ENCODE data around the gene WIPF1.

Gene WIPF1

DNA sequence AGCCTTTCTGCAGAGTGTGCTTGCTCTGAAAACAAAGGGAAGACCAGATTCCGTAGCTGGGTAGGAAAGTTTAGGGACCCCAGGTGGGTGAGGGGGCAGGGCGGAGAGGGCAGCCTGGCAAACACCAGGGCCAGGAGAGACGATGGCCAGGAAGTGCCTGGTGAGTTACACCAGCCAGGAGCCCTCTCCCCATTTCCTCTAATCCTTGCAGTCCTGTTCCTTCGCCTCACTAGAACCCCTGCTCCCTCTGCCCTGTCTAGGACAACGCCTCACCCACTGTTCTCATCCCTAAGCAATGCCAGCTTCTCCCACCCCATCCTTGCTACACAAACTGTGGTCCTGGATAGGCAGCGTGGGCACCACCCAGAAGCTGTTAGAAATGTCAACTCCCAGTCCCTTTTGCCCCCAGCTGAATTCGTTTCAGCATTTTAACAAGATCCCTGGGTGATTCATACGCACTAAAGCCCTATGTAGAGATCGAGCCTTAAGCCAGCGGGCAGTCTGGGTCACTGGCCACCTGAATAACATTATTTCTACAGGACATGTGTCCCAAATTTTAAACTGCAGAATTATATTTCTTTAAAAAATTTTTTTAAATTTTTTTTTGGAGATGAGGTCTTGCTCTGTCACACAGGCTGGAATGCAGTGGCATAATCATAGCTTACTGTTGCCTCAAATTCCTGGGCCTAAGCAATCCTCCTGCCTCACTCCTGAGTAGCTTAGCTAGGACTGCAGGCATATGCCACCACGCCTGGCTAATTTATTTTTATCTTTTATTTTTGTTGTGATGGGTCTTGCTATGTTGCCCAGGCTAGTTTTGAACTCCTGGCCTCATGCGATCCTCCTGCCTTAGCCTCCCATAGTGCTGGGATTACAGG, 10.9 kb downstream of the WIPF1 start:
- no peak overlapping the region for H3K27ac ChIP-seq (ENCODE audit: low read length)
- no peak overlapping the region for H3K9ac ChIP-seq (ENCODE audit: low read length in 2 of 2)
- no peak overlapping the region for H3K4me3 ChIP-seq (ENCODE audit: low read length in 2 of 2)
- H3K4me1 ChIP-seq (ENCODE audit: control insufficient read depth, insufficient read depth, low read length), result peaks cover 21% of the 10 kb centered on the region
- H3K27me3 ChIP-seq (ENCODE audit: control insufficient read depth in 1 of 2, insufficient read depth in 2 of 2, low read length in 2 of 2), result no peaks in the 10 kb centered on the region
- peaks cover 8 to 12% of the 10 kb centered on the region in 2 donors for H3K36me3 ChIP-seq (ENCODE audit: control insufficient read depth in 2 of 2, insufficient read depth in 2 of 2, low read length in 2 of 2)
- H3K9me3 ChIP-seq (ENCODE audit: control insufficient read depth in 2 of 2, low read length in 2 of 2), result no peaks in the 10 kb centered on the region

DNA sequence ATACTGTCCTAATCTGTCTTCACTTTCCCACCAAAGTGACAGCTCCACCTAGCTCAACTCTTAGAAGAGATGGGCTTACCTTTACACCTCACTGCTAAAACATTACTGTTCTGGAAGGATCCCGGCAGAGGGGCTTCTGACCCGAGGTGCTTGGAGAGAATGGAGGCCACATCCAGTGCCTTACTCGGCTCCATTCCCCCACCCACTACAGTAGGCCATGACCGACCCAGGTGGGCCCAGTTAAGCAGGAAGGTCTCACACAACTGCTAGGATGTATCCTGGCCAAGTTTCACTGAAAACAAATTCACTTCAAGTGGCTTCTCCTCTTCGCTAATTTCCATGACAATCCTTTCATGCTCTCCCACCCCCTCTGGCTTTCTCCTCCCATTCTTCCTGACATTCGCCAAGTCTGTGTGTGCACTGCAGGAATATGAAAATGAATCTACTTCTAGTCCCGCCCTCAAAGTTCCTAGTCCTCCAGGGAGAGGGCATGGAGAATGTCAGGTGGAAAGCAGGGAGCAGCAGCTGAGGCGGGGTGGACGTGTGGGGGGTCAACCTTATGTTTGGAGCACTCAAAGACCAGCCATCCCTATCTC, 11.8 kb downstream of the WIPF1 start:
- Histone ChIP-seq H3K27ac (ENCODE audit: low read length) (no peak overlapping the region), H3K4me3 (ENCODE audit: low read length in 2 of 2) (no peak overlapping the region), H3K9me3 (ENCODE audit: control insufficient read depth in 2 of 2, low read length in 2 of 2) (no peaks in the 10 kb centered on the region), H3K4me1 (ENCODE audit: control insufficient read depth, insufficient read depth, low read length) (peaks cover 21% of the 10 kb centered on the region), H3K9ac (ENCODE audit: low read length in 2 of 2) (no peak overlapping the region), H3K27me3 (ENCODE audit: control insufficient read depth in 1 of 2, insufficient read depth in 2 of 2, low read length in 2 of 2) (no peaks in the 10 kb centered on the region), H3K36me3 (ENCODE audit: control insufficient read depth in 2 of 2, insufficient read depth in 2 of 2, low read length in 2 of 2) (peaks cover 8 to 15% of the 10 kb centered on the region in 2 donors)

DNA sequence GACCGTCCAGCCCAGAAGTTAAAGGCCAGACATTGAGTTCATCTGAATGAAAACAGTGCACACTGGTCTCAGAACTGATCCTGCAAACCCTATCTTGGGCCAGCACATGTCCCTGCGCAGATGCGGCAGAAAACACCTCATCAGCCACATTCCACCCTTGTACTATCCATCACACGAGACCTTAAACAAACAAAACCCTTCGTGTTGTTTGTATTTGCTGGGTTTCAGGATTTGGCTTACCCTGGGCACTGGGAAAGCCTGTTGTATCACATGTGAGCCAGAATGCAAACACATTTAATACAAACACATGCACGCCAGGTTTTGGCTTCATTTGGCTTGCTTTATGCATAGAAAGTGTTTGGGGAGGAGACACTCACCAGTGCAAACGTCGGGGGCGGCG, 12.5 kb downstream of the WIPF1 start:
- Histone ChIP-seq H3K27me3 (ENCODE audit: control insufficient read depth in 1 of 2, insufficient read depth in 2 of 2, low read length in 2 of 2) (no peaks in the 10 kb centered on the region), H3K4me3 (ENCODE audit: low read length in 2 of 2) (no peak overlapping the region), H3K36me3 (ENCODE audit: control insufficient read depth in 2 of 2, insufficient read depth in 2 of 2, low read length in 2 of 2) (peaks cover 8 to 16% of the 10 kb centered on the region in 2 donors), H3K4me1 (ENCODE audit: control insufficient read depth, insufficient read depth, low read length) (peaks cover 19% of the 10 kb centered on the region), H3K27ac (ENCODE audit: low read length) (no peak overlapping the region), H3K9ac (ENCODE audit: low read length in 2 of 2) (no peak overlapping the region), H3K9me3 (ENCODE audit: control insufficient read depth in 2 of 2, low read length in 2 of 2) (no peaks in the 10 kb centered on the region)

DNA sequence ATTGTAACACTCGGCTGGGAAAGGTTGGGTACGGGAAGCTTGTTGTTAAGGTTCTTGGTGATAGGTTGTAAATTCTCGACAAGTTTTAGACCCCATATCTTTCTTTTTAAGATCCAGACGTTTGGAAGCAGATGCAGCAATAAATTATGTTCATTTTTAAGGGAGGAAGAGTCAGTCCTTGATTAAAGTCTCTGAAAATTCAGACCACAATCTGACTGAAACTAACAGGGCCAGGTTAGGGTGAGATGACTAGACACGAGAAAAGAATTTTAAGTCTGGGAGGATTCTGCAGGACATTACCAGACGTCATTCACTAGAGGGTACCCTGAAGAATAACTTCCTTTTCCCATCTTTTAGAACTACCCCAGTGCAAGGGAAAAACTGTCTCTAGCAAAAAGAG, 16.1 kb downstream of the WIPF1 start:
- Histone ChIP-seq H3K4me3 (ENCODE audit: low read length in 2 of 2) (no peak overlapping the region), H3K9me3 (ENCODE audit: control insufficient read depth in 2 of 2, low read length in 2 of 2) (no peaks in the 10 kb centered on the region), H3K36me3 (ENCODE audit: control insufficient read depth in 2 of 2, insufficient read depth in 2 of 2, low read length in 2 of 2) (peaks cover 8 to 21% of the 10 kb centered on the region in 2 donors), H3K27ac (ENCODE audit: low read length) (no peak overlapping the region), H3K27me3 (ENCODE audit: control insufficient read depth in 1 of 2, insufficient read depth in 2 of 2, low read length in 2 of 2) (no peaks in the 10 kb centered on the region), H3K4me1 (ENCODE audit: control insufficient read depth, insufficient read depth, low read length) (peaks cover 8% of the 10 kb centered on the region), H3K9ac (ENCODE audit: low read length in 2 of 2) (no peak overlapping the region)

DNA sequence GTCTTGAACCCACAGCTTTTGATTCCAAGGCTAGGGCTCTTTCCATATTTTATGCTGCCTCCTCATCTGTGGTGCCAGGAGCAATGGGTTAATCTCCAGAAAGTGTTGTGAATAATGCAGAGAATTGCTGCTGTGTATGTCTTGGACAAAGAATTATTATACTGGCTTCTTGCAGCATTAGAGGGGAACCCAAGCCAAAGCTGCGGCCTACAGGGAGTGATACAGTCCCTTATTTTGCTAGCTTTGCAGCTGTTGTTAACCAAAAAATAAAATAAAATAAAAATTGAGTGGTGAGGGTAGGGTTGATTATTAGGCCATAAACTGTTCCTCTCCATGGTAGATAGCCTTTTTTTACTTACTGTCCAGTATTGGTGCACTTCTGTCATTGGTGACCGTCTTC, 16.7 kb downstream of the WIPF1 start:
- peaks cover 8 to 21% of the 10 kb centered on the region in 2 donors for H3K36me3 ChIP-seq (ENCODE audit: control insufficient read depth in 2 of 2, insufficient read depth in 2 of 2, low read length in 2 of 2)

DNA sequence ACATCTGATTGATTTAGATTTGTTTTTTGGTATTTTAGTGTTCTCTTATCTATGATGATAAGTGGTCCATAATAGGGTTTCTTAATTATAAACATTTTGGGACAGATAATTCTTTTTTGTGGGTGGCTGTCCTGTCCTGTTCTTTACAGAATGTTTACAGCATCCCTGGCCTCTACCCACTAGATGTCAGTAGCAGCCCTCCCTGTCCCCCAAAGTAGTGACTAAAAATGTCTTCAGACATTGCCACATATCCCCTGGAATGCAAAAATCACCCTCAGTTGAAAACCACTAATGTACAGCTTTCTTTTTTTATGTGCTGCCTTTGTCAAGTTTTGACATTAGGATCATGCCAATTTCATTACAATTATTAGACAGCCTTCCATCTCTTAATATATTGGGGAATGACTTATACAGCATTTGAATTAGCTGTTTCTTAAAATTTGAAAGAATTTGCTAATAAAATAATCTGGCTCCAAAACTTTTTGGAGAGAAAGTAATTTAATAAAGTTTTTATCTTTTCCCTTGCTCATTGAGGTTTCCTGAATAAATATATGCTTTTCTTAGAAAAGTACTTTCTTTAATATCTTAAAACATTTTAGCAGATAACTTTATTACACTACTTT, 19.5 kb downstream of the WIPF1 start:
- no peak overlapping the region for H3K9ac ChIP-seq (ENCODE audit: low read length in 2 of 2)
- H3K9me3 ChIP-seq (ENCODE audit: control insufficient read depth in 2 of 2, low read length in 2 of 2), result no peaks in the 10 kb centered on the region
- H3K4me1 ChIP-seq (ENCODE audit: control insufficient read depth, insufficient read depth, low read length), result peaks cover 16% of the 10 kb centered on the region
- H3K27ac ChIP-seq (ENCODE audit: low read length), result no peak overlapping the region
- peaks cover 3 to 16% of the 10 kb centered on the region in 2 donors for H3K36me3 ChIP-seq (ENCODE audit: control insufficient read depth in 2 of 2, insufficient read depth in 2 of 2, low read length in 2 of 2)
- H3K4me3 ChIP-seq (ENCODE audit: low read length in 2 of 2), result no peak overlapping the region
- no peaks in the 10 kb centered on the region for H3K27me3 ChIP-seq (ENCODE audit: control insufficient read depth in 1 of 2, insufficient read depth in 2 of 2, low read length in 2 of 2)

More for the DNA sequence above, 16.7 kb downstream of the WIPF1 start:
- no peaks in the 10 kb centered on the region for H3K9me3 ChIP-seq (ENCODE audit: control insufficient read depth in 2 of 2, low read length in 2 of 2)
- no peaks in the 10 kb centered on the region for H3K27me3 ChIP-seq (ENCODE audit: control insufficient read depth in 1 of 2, insufficient read depth in 2 of 2, low read length in 2 of 2)
- H3K27ac ChIP-seq (ENCODE audit: low read length), result no peak overlapping the region
- H3K4me3 ChIP-seq (ENCODE audit: low read length in 2 of 2), result no peak overlapping the region
- H3K4me1 ChIP-seq (ENCODE audit: control insufficient read depth, insufficient read depth, low read length), result peaks cover 6% of the 10 kb centered on the region
- H3K9ac ChIP-seq (ENCODE audit: low read length in 2 of 2), result no peak overlapping the region

DNA sequence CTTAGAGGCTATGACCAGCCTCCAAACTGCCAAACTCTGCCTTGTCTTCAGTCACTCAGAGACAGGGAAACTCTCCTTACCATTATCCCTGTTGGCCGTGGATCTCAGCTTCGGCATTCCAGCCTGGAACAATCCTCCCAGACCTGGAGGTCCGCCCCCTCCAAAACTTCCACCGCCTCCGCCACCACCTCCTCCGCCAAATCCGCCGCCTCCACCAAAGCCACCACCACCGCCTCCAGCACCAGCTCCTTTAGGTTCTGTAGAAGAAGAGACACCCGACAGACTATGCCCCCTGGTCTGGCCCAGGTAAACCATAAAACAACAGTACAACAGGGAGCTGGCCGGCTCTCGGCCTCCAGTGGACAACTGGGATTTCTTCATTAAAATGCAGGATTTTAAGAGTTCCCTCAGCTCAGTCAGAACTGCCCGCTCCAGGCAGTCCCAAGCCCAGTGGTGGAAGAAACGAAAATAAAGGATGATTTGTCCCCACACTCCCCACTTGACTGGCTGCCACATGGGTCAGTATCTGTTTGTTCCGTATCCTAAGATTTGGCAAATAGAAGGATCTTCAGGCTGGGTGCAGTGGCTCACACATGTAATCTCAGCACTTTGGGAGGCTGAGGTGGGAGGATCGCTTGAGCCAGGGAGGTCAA, 22.4 kb downstream of the WIPF1 start:
- no peaks in the 10 kb centered on the region for H3K9me3 ChIP-seq (ENCODE audit: control insufficient read depth in 2 of 2, low read length in 2 of 2)
- no peak overlapping the region for H3K9ac ChIP-seq (ENCODE audit: low read length in 2 of 2)
- peaks cover 11 to 18% of the 10 kb centered on the region in 2 donors for H3K36me3 ChIP-seq (ENCODE audit: control insufficient read depth in 2 of 2, insufficient read depth in 2 of 2, low read length in 2 of 2)
- peaks cover 16% of the 10 kb centered on the region for H3K4me1 ChIP-seq (ENCODE audit: control insufficient read depth, insufficient read depth, low read length)
- no peak overlapping the region for H3K27ac ChIP-seq (ENCODE audit: low read length)
- no peaks in the 10 kb centered on the region for H3K27me3 ChIP-seq (ENCODE audit: control insufficient read depth in 1 of 2, insufficient read depth in 2 of 2, low read length in 2 of 2)
- no peak overlapping the region for H3K4me3 ChIP-seq (ENCODE audit: low read length in 2 of 2)

DNA sequence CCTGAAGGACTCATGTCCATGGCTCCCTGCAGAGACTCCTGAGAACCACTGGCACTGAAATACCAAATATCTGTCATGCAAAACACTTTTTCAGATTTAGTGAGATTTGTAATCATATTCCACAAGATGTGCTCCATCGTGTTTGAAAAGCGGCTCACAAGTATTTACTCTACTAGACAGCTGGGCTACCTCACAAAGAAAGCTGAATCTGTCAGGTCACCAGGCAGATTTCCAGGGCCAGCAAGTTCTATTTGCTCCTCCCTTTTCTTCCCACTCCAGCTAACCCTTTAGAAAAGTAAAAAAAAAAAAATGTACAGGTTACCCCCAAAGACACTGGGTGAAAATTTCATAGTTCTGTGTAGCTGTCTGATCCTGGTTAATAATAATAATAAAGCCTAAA, 22.9 kb downstream of the WIPF1 start:
- H3K27me3 ChIP-seq (ENCODE audit: control insufficient read depth in 1 of 2, insufficient read depth in 2 of 2, low read length in 2 of 2), result no peaks in the 10 kb centered on the region
- H3K9me3 ChIP-seq (ENCODE audit: control insufficient read depth in 2 of 2, low read length in 2 of 2), result no peaks in the 10 kb centered on the region
- H3K36me3 ChIP-seq (ENCODE audit: control insufficient read depth in 2 of 2, insufficient read depth in 2 of 2, low read length in 2 of 2), result peaks cover 11 to 18% of the 10 kb centered on the region in 2 donors
- peaks cover 16% of the 10 kb centered on the region for H3K4me1 ChIP-seq (ENCODE audit: control insufficient read depth, insufficient read depth, low read length)
- no peak overlapping the region for H3K27ac ChIP-seq (ENCODE audit: low read length)
- no peak overlapping the region for H3K4me3 ChIP-seq (ENCODE audit: low read length in 2 of 2)
- H3K9ac ChIP-seq (ENCODE audit: low read length in 2 of 2), result no peak overlapping the region

DNA sequence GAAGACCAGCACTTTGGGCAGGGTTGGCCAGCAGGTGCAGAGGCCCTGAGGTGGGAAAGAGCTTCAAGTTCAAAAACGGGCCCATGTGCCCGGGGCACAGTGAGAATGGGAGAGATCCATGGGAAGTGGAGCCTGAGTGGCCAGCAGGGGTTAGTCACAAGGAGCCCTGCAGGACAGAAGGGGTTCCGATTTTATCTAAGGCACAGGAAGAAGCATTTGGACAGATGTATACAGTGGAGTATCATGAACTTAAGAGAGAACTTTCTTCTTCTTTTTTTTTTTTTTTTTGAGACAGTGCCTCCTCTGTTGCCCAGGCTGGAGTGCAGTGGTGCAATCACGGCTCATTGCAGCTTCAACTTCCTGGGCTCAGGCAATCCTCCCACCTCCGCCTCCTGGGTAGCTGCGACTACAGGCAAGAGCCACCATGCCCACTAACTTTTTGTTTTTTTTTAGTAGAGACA, 24.0 kb downstream of the WIPF1 start:
- Histone ChIP-seq H3K9ac (ENCODE audit: low read length in 2 of 2) (no peak overlapping the region), H3K36me3 (ENCODE audit: control insufficient read depth in 2 of 2, insufficient read depth in 2 of 2, low read length in 2 of 2) (peaks cover 11 to 15% of the 10 kb centered on the region in 2 donors), H3K27me3 (ENCODE audit: control insufficient read depth in 1 of 2, insufficient read depth in 2 of 2, low read length in 2 of 2) (no peaks in the 10 kb centered on the region), H3K27ac (ENCODE audit: low read length) (no peak overlapping the region), H3K4me1 (ENCODE audit: control insufficient read depth, insufficient read depth, low read length) (peaks cover 16% of the 10 kb centered on the region), H3K9me3 (ENCODE audit: control insufficient read depth in 2 of 2, low read length in 2 of 2) (no peaks in the 10 kb centered on the region), H3K4me3 (ENCODE audit: low read length in 2 of 2) (no peak overlapping the region)

DNA sequence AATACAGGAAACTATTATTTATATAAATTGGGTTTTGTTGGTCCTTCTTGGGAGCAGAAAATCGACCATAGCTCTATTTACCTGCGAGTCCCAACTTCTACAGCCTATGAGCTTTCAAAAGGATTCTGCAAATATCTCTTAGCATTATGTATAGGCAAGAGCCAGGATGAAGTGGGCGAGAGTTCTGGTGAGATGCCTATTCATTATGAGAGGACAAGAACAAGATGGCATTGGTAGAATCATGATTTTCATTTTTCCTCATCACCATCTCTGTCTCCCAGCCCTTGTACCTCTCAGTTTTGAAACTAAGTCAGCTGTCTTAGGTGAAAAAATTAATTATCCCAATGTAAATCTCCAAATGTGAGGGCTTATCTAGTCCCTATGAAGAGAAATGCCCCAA, 25.0 kb downstream of the WIPF1 start:
- Histone ChIP-seq H3K27ac (ENCODE audit: low read length) (no peak overlapping the region), H3K9me3 (ENCODE audit: control insufficient read depth in 2 of 2, low read length in 2 of 2) (no peaks in the 10 kb centered on the region), H3K4me3 (ENCODE audit: low read length in 2 of 2) (no peak overlapping the region), H3K9ac (ENCODE audit: low read length in 2 of 2) (no peak overlapping the region), H3K4me1 (ENCODE audit: control insufficient read depth, insufficient read depth, low read length) (peaks cover 16% of the 10 kb centered on the region), H3K27me3 (ENCODE audit: control insufficient read depth in 1 of 2, insufficient read depth in 2 of 2, low read length in 2 of 2) (no peaks in the 10 kb centered on the region), H3K36me3 (ENCODE audit: control insufficient read depth in 2 of 2, insufficient read depth in 2 of 2, low read length in 2 of 2) (peaks cover 16 to 19% of the 10 kb centered on the region in 2 donors)
